Stimulated activated naive B cell treated with anti-CD40 and anti-IgM and Interleukin-4, amounts not matched to agents 10 μg/mL and 1 μg/mL and 100 μg/mL, for 72 hours (primary cell): ENCODE measurements around the gene NDUFA3.
"Not testable (repeated sequence)": the region's sequence is repeated elsewhere in the genome, so short reads cannot be mapped to it uniquely, and the experiment has no call there.

Experiments used
- ATAC-seq, 2 donors: fragments of 150-1000 bp; cut with Tn5 transposase; replicated peaks; 2 replicates each; pipeline ENCODE4 v1.10.0; 2021; ENCODE audit warnings: moderate library complexity in 1 of 2
- DNase-seq: peaks from one replicate; pipeline ENCODE4 v3.0.0; 2021
- H3K27ac Mint-ChIP-seq: one replicate; pipeline ENCODE4 v1.8.0; 2022; ENCODE audit warnings: mild to moderate bottlenecking, mixed read lengths
- H3K27me3 Mint-ChIP-seq, 2 donors: one replicate each; pipeline ENCODE4 v1.8.0; 2022; ENCODE audit warnings: mixed read lengths in 2 of 2
- H3K36me3 Mint-ChIP-seq, 2 donors: one replicate each; pipeline ENCODE4 v1.8.0; 2022; ENCODE audit warnings: mixed read lengths in 2 of 2, mild to moderate bottlenecking in 1 of 2
- H3K4me1 Mint-ChIP-seq, 2 donors: one replicate each; pipeline ENCODE4 v1.8.0; 2022; ENCODE audit warnings: mixed read lengths in 2 of 2, mild to moderate bottlenecking in 1 of 2
- H3K4me3 Mint-ChIP-seq, 2 donors: one replicate each; pipeline ENCODE4 v1.8.0; 2022; ENCODE audit warnings: mild to moderate bottlenecking in 2 of 2, mixed read lengths in 2 of 2, moderate library complexity in 1 of 2
- H3K9me3 Mint-ChIP-seq, 2 donors: one replicate each; pipeline ENCODE4 v1.8.0; 2022; ENCODE audit warnings: mixed read lengths in 2 of 2, mild to moderate bottlenecking in 1 of 2

The NDUFA3 gene

GRCh38 chr19:54102421-54103169, at the start of gene NDUFA3:
Gene NDUFA3, plus strand, starts transcription at chr19:54102855. Its CDS starts 24 bp downstream, at chr19:54102879.
- peak within 1 kb of the TSS; percentile 94 for H3K27ac Mint-ChIP-seq
- H3K27me3 Mint-ChIP-seq: no peaks in the 10 kb centered on the region
- no peaks in the 10 kb centered on the region for H3K9me3 Mint-ChIP-seq
- peaks cover 19 to 23% of the 10 kb centered on the region in 2 donors for H3K36me3 Mint-ChIP-seq
- peak within 1 kb of the TSS; percentile 95 to 97 for H3K4me3 Mint-ChIP-seq
- DNase-seq (peak; percentile 97), ATAC-seq (peak; percentile 98 to 99)
- peaks cover 13 to 39% of the 10 kb centered on the region in 2 donors for H3K4me1 Mint-ChIP-seq

- Mint-ChIP-seq H3K36me3 (no peaks in the 10 kb centered on the region), H3K27ac (no peak overlapping the region), H3K27me3 (peaks cover 24 to 46% of the 10 kb centered on the region in 2 donors), H3K9me3 (no peaks in the 10 kb centered on the region), H3K4me3 (no peak overlapping the region), H3K4me1 (no peaks in the 10 kb centered on the region)
- DNase-seq: no peak
- no peak for ATAC-seq
Observed at GRCh38 chr19:54062643-54063042, 40.0 kb upstream of the NDUFA3 start.

GRCh38 chr19:54063350-54064116, 39.1 kb upstream of the NDUFA3 start, which contains the start of gene VSTM1:
Gene VSTM1, minus strand, starts transcription at chr19:54063897. Its CDS starts 120 bp downstream, at chr19:54063777.
- H3K27ac Mint-ChIP-seq: no peak within 1 kb of the TSS
- DNase-seq: no peak

GRCh38 chr19:54069470-54069869, 33.2 kb upstream of the NDUFA3 start:
- Mint-ChIP-seq H3K36me3 (peaks cover 0 to 5% of the 10 kb centered on the region in 2 donors), H3K4me1 (no peaks in the 10 kb centered on the region), H3K9me3 (peaks cover 0 to 5% of the 10 kb centered on the region in 2 donors), H3K4me3 (no peak overlapping the region), H3K27ac (no peak overlapping the region), H3K27me3 (peaks cover 6 to 18% of the 10 kb centered on the region in 2 donors)
- ATAC-seq (no peak), DNase-seq (no peak)

More at GRCh38 chr19:54063350-54064116, 39.1 kb upstream of the NDUFA3 start, which contains the start of gene VSTM1:
- Mint-ChIP-seq H3K4me3 (no peak within 1 kb of the TSS), H3K36me3 (no peaks in the 10 kb centered on the region), H3K4me1 (no peaks in the 10 kb centered on the region), H3K27me3 (peaks cover 24 to 46% of the 10 kb centered on the region in 2 donors), H3K9me3 (no peaks in the 10 kb centered on the region)
- no peak for ATAC-seq

GRCh38 chr19:54073829-54074228, 28.8 kb upstream of the NDUFA3 start:
- peaks cover 0 to 5% of the 10 kb centered on the region in 2 donors for H3K36me3 Mint-ChIP-seq
- H3K4me1 Mint-ChIP-seq: no peaks in the 10 kb centered on the region
- H3K27me3 Mint-ChIP-seq: peaks cover 6 to 7% of the 10 kb centered on the region in 2 donors
- DNase-seq (no peak), ATAC-seq (no peak)
- H3K4me3 Mint-ChIP-seq: no peak overlapping the region
- H3K9me3 Mint-ChIP-seq: peaks cover 0 to 5% of the 10 kb centered on the region in 2 donors
- no peak overlapping the region for H3K27ac Mint-ChIP-seq

- H3K27me3 Mint-ChIP-seq: peaks cover 0 to 11% of the 10 kb centered on the region in 2 donors
- H3K27ac Mint-ChIP-seq: no peak overlapping the region
- ATAC-seq (no peak), DNase-seq (no peak)
- peaks cover 2 to 4% of the 10 kb centered on the region in 2 donors for H3K9me3 Mint-ChIP-seq
- no peak overlapping the region for H3K4me3 Mint-ChIP-seq
- H3K4me1 Mint-ChIP-seq: no peaks in the 10 kb centered on the region
- no peaks in the 10 kb centered on the region for H3K36me3 Mint-ChIP-seq
Observed at GRCh38 chr19:54074851-54075250, 27.8 kb upstream of the NDUFA3 start.

- Mint-ChIP-seq H3K36me3 (no peaks in the 10 kb centered on the region), H3K4me3 (no peak overlapping the region), H3K4me1 (no peaks in the 10 kb centered on the region), H3K9me3 (peaks cover 4 to 10% of the 10 kb centered on the region in 2 donors), H3K27ac (no peak overlapping the region), H3K27me3 (peaks cover 0 to 11% of the 10 kb centered on the region in 2 donors)
- ATAC-seq (no peak), DNase-seq (no peak)
Observed at GRCh38 chr19:54077334-54077733, 25.3 kb upstream of the NDUFA3 start.

- Mint-ChIP-seq H3K4me3 (no peak within 1 kb of the TSS), H3K36me3 (no peaks in the 10 kb centered on the region), H3K27me3 (peaks cover 0 to 8% of the 10 kb centered on the region in 2 donors)
Observed at GRCh38 chr19:54081032-54081431, 21.6 kb upstream of the NDUFA3 start, which contains the start of gene TARM1. Gene TARM1, minus strand, starts transcription at chr19:54081365. Its CDS starts 25 bp downstream, at chr19:54081340.

GRCh38 chr19:54084410-54084809, 18.2 kb upstream of the NDUFA3 start:
- ATAC-seq (no peak), DNase-seq (no peak)
- peaks cover 4 to 12% of the 10 kb centered on the region in 2 donors for H3K9me3 Mint-ChIP-seq
- peaks cover under 1 to 18% of the 10 kb centered on the region in 2 donors for H3K27me3 Mint-ChIP-seq
- H3K27ac Mint-ChIP-seq: no peak overlapping the region
- no peaks in the 10 kb centered on the region for H3K36me3 Mint-ChIP-seq
- no peaks in the 10 kb centered on the region for H3K4me1 Mint-ChIP-seq
- no peak overlapping the region for H3K4me3 Mint-ChIP-seq

More at GRCh38 chr19:54081032-54081431, 21.6 kb upstream of the NDUFA3 start, which contains the start of gene TARM1:
- no peak for DNase-seq
- peak within 1 kb of the TSS; percentile 84 for H3K27ac Mint-ChIP-seq
- no peaks in the 10 kb centered on the region for H3K4me1 Mint-ChIP-seq
- ATAC-seq: no peak
- H3K9me3 Mint-ChIP-seq: peaks cover 4 to 14% of the 10 kb centered on the region in 2 donors

GRCh38 chr19:54094426-54095000, 8.1 kb upstream of the NDUFA3 start:
- H3K27me3 Mint-ChIP-seq: peaks cover 30 to 53% of the 10 kb centered on the region in 2 donors
- H3K36me3 Mint-ChIP-seq: no peaks in the 10 kb centered on the region
- H3K4me1 Mint-ChIP-seq: peaks cover 6 to 19% of the 10 kb centered on the region in 2 donors
- no peaks in the 10 kb centered on the region for H3K9me3 Mint-ChIP-seq
- H3K4me3 Mint-ChIP-seq: no peak overlapping the region
- no peak for ATAC-seq
- no peak overlapping the region for H3K27ac Mint-ChIP-seq
- no peak for DNase-seq

GRCh38 chr19:54095136-54095858, 7.4 kb upstream of the NDUFA3 start:
- peak overlapping the region; percentile 60 to 70 for H3K4me3 Mint-ChIP-seq
- H3K36me3 Mint-ChIP-seq: no peaks in the 10 kb centered on the region
- no peak overlapping the region for H3K27ac Mint-ChIP-seq
- DNase-seq (no peak), ATAC-seq (no peak)
- H3K9me3 Mint-ChIP-seq: no peaks in the 10 kb centered on the region
- H3K27me3 Mint-ChIP-seq: peaks cover 30 to 53% of the 10 kb centered on the region in 2 donors
- peaks cover 6 to 19% of the 10 kb centered on the region in 2 donors for H3K4me1 Mint-ChIP-seq

- not testable (repeated sequence) for H3K36me3 Mint-ChIP-seq, H3K9me3 Mint-ChIP-seq, H3K27ac Mint-ChIP-seq
- Mint-ChIP-seq H3K27me3 (peaks cover 30 to 48% of the 10 kb centered on the region in 2 donors), H3K4me3 (peak overlapping the region; percentile 60 to 70), H3K4me1 (peaks cover 6 to 19% of the 10 kb centered on the region in 2 donors)
- DNase-seq: peak; percentile 32
- peak; percentile 81 to 82 for ATAC-seq
Observed at GRCh38 chr19:54095859-54096616, 6.6 kb upstream of the NDUFA3 start.

GRCh38 chr19:54096617-54097106, 6.0 kb upstream of the NDUFA3 start:
- no peaks in the 10 kb centered on the region for H3K36me3 Mint-ChIP-seq
- ATAC-seq (peak in 1 of 2 donors; percentile 41), DNase-seq (no peak)
- peaks cover 25 to 43% of the 10 kb centered on the region in 2 donors for H3K27me3 Mint-ChIP-seq
- H3K9me3 Mint-ChIP-seq: no peaks in the 10 kb centered on the region
- H3K4me1 Mint-ChIP-seq: peaks cover 6 to 19% of the 10 kb centered on the region in 2 donors
- peak overlapping the region; percentile 42 to 49 for H3K4me3 Mint-ChIP-seq
- no peak overlapping the region for H3K27ac Mint-ChIP-seq
